HEK293T (cell line): ENCODE results near the gene TBCA.

Experiments
- CTCF ChIA-PET: fragments of 350-600 bp; formaldehyde crosslinking; extraction: SDS; loops from one replicate; lab custom pipeline; 2021; ENCODE audit warnings: antibody characterized with exemption, inconsistent platforms; lab: Yijun Ruan, JAX
- POLR2A ChIA-PET: fragments of 350-600 bp; formaldehyde crosslinking; extraction: SDS; loops from one replicate; lab custom pipeline; 2020; ENCODE audit warnings: antibody characterized with exemption, inconsistent platforms; lab: Yijun Ruan, JAX
- DNase-seq: peaks from one replicate; pipeline ENCODE4 v3.0.0; 2012; ENCODE audit warnings: mixed read lengths; ENCODE audit errors: extremely low spot score
- ARNT ChIP-seq: fragments of 450-650 bp; IDR thresholded peaks from 2 replicates; pipeline ENCODE4 v1.6.1; 2017; ENCODE audit warnings: mild to moderate bottlenecking
- BHLHE40 ChIP-seq: fragments of 450-650 bp; IDR thresholded peaks from 2 replicates; pipeline ENCODE4 v1.6.1; 2016; ENCODE audit warnings: mild to moderate bottlenecking, moderate library complexity, borderline replicate concordance
- CTBP1 ChIP-seq: fragments of 450-650 bp; IDR thresholded peaks from 2 replicates; pipeline ENCODE4 v1.6.1; 2016; ENCODE audit warnings: borderline replicate concordance
- ELF4 ChIP-seq: fragments of 450-650 bp; IDR thresholded peaks from 2 replicates; pipeline ENCODE4 v1.6.1; 2017; ENCODE audit warnings: antibody characterized with exemption
- FOXA1 ChIP-seq: fragments of 450-650 bp; IDR thresholded peaks from 2 replicates; pipeline ENCODE4 v1.6.1; 2016; ENCODE audit warnings: mild to moderate bottlenecking
- FOXK2 ChIP-seq: fragments of 450-650 bp; IDR thresholded peaks from 2 replicates; pipeline ENCODE4 v1.6.1; 2016; ENCODE audit warnings: mild to moderate bottlenecking
- FOXM1 ChIP-seq: fragments of 450-650 bp; IDR thresholded peaks from 2 replicates; pipeline ENCODE4 v1.6.1; 2017; ENCODE audit warnings: mild to moderate bottlenecking, borderline replicate concordance
- HDGF ChIP-seq: fragments of 450-650 bp; IDR thresholded peaks from 2 replicates; pipeline ENCODE4 v1.6.1; 2017; ENCODE audit warnings: antibody characterized with exemption, borderline replicate concordance
- L3MBTL2 ChIP-seq: fragments of 450-650 bp; conservative IDR thresholded peaks from 2 replicates; pipeline ENCODE4 v1.6.1; 2016; ENCODE audit warnings: mild to moderate bottlenecking
- LEF1 ChIP-seq: fragments of 450-650 bp; IDR thresholded peaks from 2 replicates; pipeline ENCODE4 v1.6.1; 2017; ENCODE audit warnings: mild to moderate bottlenecking, borderline replicate concordance
- NFRKB ChIP-seq: fragments of 450-650 bp; IDR thresholded peaks from 2 replicates; pipeline ENCODE4 v1.6.1; 2016; ENCODE audit warnings: mild to moderate bottlenecking, moderate library complexity
- PKNOX1 ChIP-seq: fragments of 450-650 bp; IDR thresholded peaks from 2 replicates; pipeline ENCODE4 v1.6.1; 2016
- SP1 ChIP-seq: fragments of 450-650 bp; IDR thresholded peaks from 2 replicates; pipeline ENCODE4 v1.6.1; 2017
- SUZ12 ChIP-seq: fragments of 450-650 bp; IDR thresholded peaks from 2 replicates; pipeline ENCODE4 v1.6.1; 2016; ENCODE audit warnings: mild to moderate bottlenecking
- TARDBP ChIP-seq: fragments of 450-650 bp; IDR thresholded peaks from 2 replicates; pipeline ENCODE4 v1.6.1; 2016
- ZNF384 ChIP-seq: fragments of 450-650 bp; IDR thresholded peaks from 2 replicates; pipeline ENCODE4 v1.6.1; 2016

Gene TBCA

GRCh38 chr5:77775790-77776553 is at the start of gene TBCA:
Gene TBCA (minus strand): TSS chr5:77776339. CDS start chr5:77776257, 82 bp downstream.
- POLR2A ChIA-PET, result no interaction called here
- TF ChIP-seq ARNT (no peak), FOXA1 (no peak), PKNOX1 (no peak), ELF4 (no peak; the same call in 1 of the 2 replicates), NFRKB (no peak), TARDBP (no peak), SUZ12 (no peak), FOXK2 (no peak), BHLHE40 (no peak), HDGF (0 out of 2 replicates have a peak, but pooled peaks have one; percentile 23), CTBP1 (no peak), ZNF384 (no peak), FOXM1 (no peak), LEF1 (no peak), SP1 (no peak), L3MBTL2 (peak; percentile 64)
- CTCF ChIA-PET, result no interaction called here
- peak; percentile 88 for DNase-seq

- ChIA-PET POLR2A (no interaction called here), CTCF (interaction anchor here (0.6 kb wide), 1 partner anchor 32 kb away, joined by 4 read pairs; no protein-coding TSS in a partner anchor)
- no peak for TF ChIP-seq ZNF384
- DNase-seq, result no peak
Observed at GRCh38 chr5:77824981-77825380, 48.8 kb upstream of the TBCA start.

GRCh38 chr5:77816686-77817085 is 40.5 kb upstream of the TBCA start:
- no peak for DNase-seq
- TF ChIP-seq SP1 (no peak), ELF4 (no peak), NFRKB (no peak), SUZ12 (no peak), TARDBP (no peak), ZNF384 (no peak)
- POLR2A ChIA-PET, result no interaction called here
- CTCF ChIA-PET, result no interaction called here

GRCh38 chr5:77812926-77813589 is 36.9 kb upstream of the TBCA start:
- TF ChIP-seq ZNF384 (no peak), ARNT (no peak), BHLHE40 (no peak), L3MBTL2 (no peak), ELF4 (no peak), FOXA1 (no peak), LEF1 (no peak), SP1 (no peak), FOXM1 (no peak), FOXK2 (no peak), NFRKB (no peak), CTBP1 (no peak)
- POLR2A ChIA-PET, result no interaction called here
- CTCF ChIA-PET, result interaction anchor here (0.6 to 1.0 kb wide), 2 partner anchors 14 to 15 kb away, joined by 4 to 7 read pairs; no protein-coding TSS in a partner anchor
- no peak for DNase-seq

- DNase-seq, result no peak
- CTCF ChIA-PET, result no interaction called here
- TF ChIP-seq PKNOX1 (no peak), HDGF (no peak), L3MBTL2 (no peak), SUZ12 (no peak), NFRKB (no peak), FOXK2 (no peak), CTBP1 (no peak), FOXM1 (no peak), SP1 (no peak), ARNT (no peak), BHLHE40 (no peak), ZNF384 (no peak)
- POLR2A ChIA-PET, result no interaction called here
Observed at GRCh38 chr5:77806213-77806843, 30.2 kb upstream of the TBCA start.

GRCh38 chr5:77798456-77798855 is 22.3 kb upstream of the TBCA start:
- DNase-seq, result no peak
- TF ChIP-seq SP1 (no peak), SUZ12 (no peak), TARDBP (no peak), L3MBTL2 (no peak), HDGF (no peak), ARNT (no peak), BHLHE40 (no peak), ELF4 (no peak), NFRKB (no peak), FOXM1 (no peak), LEF1 (no peak), PKNOX1 (no peak), ZNF384 (no peak), FOXK2 (no peak), CTBP1 (no peak), FOXA1 (no peak)
- POLR2A ChIA-PET, result no interaction called here
- CTCF ChIA-PET, result interaction anchor here (1.2 kb wide), 1 partner anchor 14 kb away, joined by 4 read pairs; no protein-coding TSS in a partner anchor
